ENCODE measurements around the gene RBBP8.

The RBBP8 gene

DNA sequence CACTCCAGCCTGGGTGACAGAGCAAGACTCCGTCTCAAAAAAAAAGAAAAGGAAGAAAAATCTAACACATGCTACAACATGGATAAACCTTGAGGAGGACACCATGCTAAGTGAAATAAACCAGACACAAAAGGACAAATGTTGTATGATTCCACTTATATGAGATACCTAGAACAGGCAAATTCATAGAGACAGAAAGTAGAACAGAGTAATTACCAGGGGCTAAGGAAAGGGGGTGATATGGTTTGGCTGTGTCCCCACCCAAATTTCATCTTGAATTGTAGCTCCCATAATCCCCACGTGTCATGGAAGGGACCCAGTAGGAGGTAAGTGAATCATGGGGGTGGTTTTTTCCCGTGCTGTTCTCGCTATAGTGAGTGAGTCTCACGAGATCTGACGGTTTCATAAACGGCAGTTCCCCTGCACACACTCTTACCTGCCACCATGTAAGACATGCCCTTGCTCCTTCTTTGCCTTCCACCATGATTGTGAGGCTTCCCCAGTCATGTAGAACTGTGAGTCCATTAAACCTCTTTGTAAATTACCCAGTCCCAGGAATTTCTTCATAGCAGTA, 110.8 kb downstream of the RBBP8 start:
- H3K4me3 ChIP-seq (ENCODE audit: low read depth, low read length): no peak overlapping the region
- no peak for TF ChIP-seq CTCF (IDR thresholded peaks at IDR 0.05; ENCODE audit: low read depth, low read length)
- in situ Hi-C loops (cut with HindIII; ENCODE audit: low sequenced_read_pairs): no loop called here
- no peak for DNase-seq (ENCODE audit: low read depth, low spot score)

- in situ Hi-C loops (cut with HindIII; ENCODE audit: low sequenced_read_pairs): no loop called here
- TF ChIP-seq CTCF (IDR thresholded peaks at IDR 0.05; ENCODE audit: low read depth, low read length): no peak
- H3K4me3 ChIP-seq (ENCODE audit: low read depth, low read length): no peak overlapping the region
- DNase-seq (ENCODE audit: low read depth, low spot score): no peak
These were observed 116.7 kb downstream of the RBBP8 start for GRCh38 chr18:23049698-23050373.

GRCh38 chr18:23053776-23054457, 120.8 kb downstream of the RBBP8 start:
- H3K4me3 ChIP-seq (ENCODE audit: low read depth, low read length): no peak overlapping the region
- in situ Hi-C loops (cut with HindIII; ENCODE audit: low sequenced_read_pairs): no loop called here
- TF ChIP-seq CTCF (IDR thresholded peaks at IDR 0.05; ENCODE audit: low read depth, low read length): peak; percentile 59
- peak; percentile 73 for DNase-seq (ENCODE audit: low read depth, low spot score)

GRCh38 chr18:23054553-23054952, 121.4 kb downstream of the RBBP8 start:
- no peak overlapping the region for H3K4me3 ChIP-seq (ENCODE audit: low read depth, low read length)
- no peak for DNase-seq (ENCODE audit: low read depth, low spot score)
- in situ Hi-C loops (cut with HindIII; ENCODE audit: low sequenced_read_pairs): no loop called here
- no peak for TF ChIP-seq CTCF (IDR thresholded peaks at IDR 0.05; ENCODE audit: low read depth, low read length)

DNA sequence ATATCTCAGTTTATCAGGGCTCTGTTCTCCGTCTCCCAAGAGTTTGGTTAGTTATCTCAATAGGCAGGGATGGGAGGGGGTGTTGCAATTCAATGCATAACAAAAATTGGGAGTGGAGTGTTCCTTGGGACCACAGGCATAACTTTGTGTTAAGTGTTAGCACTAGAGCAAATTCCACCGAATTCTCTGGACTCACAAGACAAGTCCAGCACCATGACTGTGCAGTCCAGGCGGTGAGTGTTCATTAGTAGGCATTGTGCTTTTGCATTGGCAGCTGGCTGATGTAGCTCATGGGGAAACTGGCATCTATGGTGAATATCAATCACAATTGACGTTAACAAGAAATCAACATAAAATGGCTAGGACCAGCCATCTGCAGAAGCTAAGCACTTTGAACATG, 123.2 kb downstream of the RBBP8 start:
- no peak for DNase-seq (ENCODE audit: low read depth, low spot score)
- no peak for TF ChIP-seq CTCF (IDR thresholded peaks at IDR 0.05; ENCODE audit: low read depth, low read length)
- in situ Hi-C loops (cut with HindIII; ENCODE audit: low sequenced_read_pairs): no loop called here
- H3K4me3 ChIP-seq (ENCODE audit: low read depth, low read length): no peak overlapping the region

GRCh38 chr18:23057096-23057495, 124.0 kb downstream of the RBBP8 start:
- no peak overlapping the region for H3K4me3 ChIP-seq (ENCODE audit: low read depth, low read length)
- in situ Hi-C loops (cut with HindIII; ENCODE audit: low sequenced_read_pairs): no loop called here
- DNase-seq (ENCODE audit: low read depth, low spot score): no peak
- TF ChIP-seq CTCF (IDR thresholded peaks at IDR 0.05; ENCODE audit: low read depth, low read length): no peak
